Muscle of leg (tissue), 11 donors: Measurements from ENCODE around the gene CTNNA2. TPM values are rescaled to one million over a fixed set of nuclear protein-coding genes. Genes with fewer than 3 reads are reported as not detected.

Source experiments
- DNase-seq: peaks from one replicate; pipeline ENCODE4 v3.0.0; 2013
- H3K27ac ChIP-seq: one replicate; pipeline ENCODE4 v1.5.1; 2013; ENCODE audit warnings: mild to moderate bottlenecking, low read length, control low read depth
- H3K27me3 ChIP-seq: one replicate; pipeline ENCODE4 v1.6.1; 2013; ENCODE audit warnings: low read length; ENCODE audit not compliant: control insufficient read depth, insufficient read depth
- H3K36me3 ChIP-seq: one replicate; pipeline ENCODE4 v1.6.1; 2013; ENCODE audit warnings: low read length; ENCODE audit not compliant: control insufficient read depth, insufficient read depth
- H3K4me1 ChIP-seq: one replicate; pipeline ENCODE4 v1.6.1; 2013; ENCODE audit warnings: low read length; ENCODE audit not compliant: control insufficient read depth, insufficient read depth
- H3K4me3 ChIP-seq: one replicate; pipeline ENCODE4 v1.5.1; 2013; ENCODE audit warnings: low read length, control low read depth
- H3K9me3 ChIP-seq: replicated peaks from 2 replicates; pipeline ENCODE4 v1.6.1; 2013; ENCODE audit warnings: low read depth, low read length; ENCODE audit not compliant: control insufficient read depth
- WGBS: methylation state at CpG from one replicate; pipeline ENCODE4 v1.1.5; 2013; ENCODE audit warnings: missing lambda C conversion rate; ENCODE audit not compliant: insufficient coverage; 5-methylcytosine and 5-hydroxymethylcytosine counted together
- polyA plus RNA-seq, 8 donors: library from polyadenylated mRNA; unstranded; fragments of 120-200 nt; gene quantifications; one replicate each; pipeline versions ENCODE4 v1.2.1 to v1.2.3, GENCODE V29; 2013; ENCODE audit warnings: inconsistent platforms in 1 of 8, low replicate concordance in 1 of 8; ENCODE audit not compliant: insufficient read length in 8 of 8, insufficient read depth in 1 of 8
- total RNA-seq: library from RNA; stranded (reverse); fragments of 120-200 nt; gene quantifications from one replicate; pipeline ENCODE4 v1.2.4, GENCODE V29; 2013

The CTNNA2 gene
- total and polyA plus RNA-seq, 9 donors: 0.28 to 1.0 (median 0.69) TPM

GRCh38 chr2:79861059-79861374 is 348.2 kb downstream of the CTNNA2 start:
- no peak for DNase-seq
- no CpG with 5 or more reads among the region's 1 CpG for WGBS
- no peak overlapping the region for H3K4me3 ChIP-seq
- no peaks in the 10 kb centered on the region for H3K27me3 ChIP-seq
- H3K36me3 ChIP-seq: no peaks in the 10 kb centered on the region
- no peaks in the 10 kb centered on the region for H3K4me1 ChIP-seq
- H3K27ac ChIP-seq: no peak overlapping the region
- H3K9me3 ChIP-seq: no peaks in the 10 kb centered on the region

GRCh38 chr2:79862756-79863155 is 349.9 kb downstream of the CTNNA2 start:
- Histone ChIP-seq H3K4me3 (no peak overlapping the region), H3K36me3 (no peaks in the 10 kb centered on the region), H3K27ac (no peak overlapping the region), H3K27me3 (no peaks in the 10 kb centered on the region), H3K4me1 (no peaks in the 10 kb centered on the region), H3K9me3 (no peaks in the 10 kb centered on the region)
- no CpG with 5 or more reads among the region's 1 CpG for WGBS
- DNase-seq: no peak

GRCh38 chr2:79872656-79873055 is 359.8 kb downstream of the CTNNA2 start:
- Histone ChIP-seq H3K4me3 (no peak overlapping the region), H3K4me1 (no peaks in the 10 kb centered on the region)
- no CpG with 5 or more reads among the region's 2 CpGs for WGBS

GRCh38 chr2:79874015-79874414 is 361.2 kb downstream of the CTNNA2 start:
- Histone ChIP-seq H3K9me3 (no peaks in the 10 kb centered on the region), H3K4me3 (no peak overlapping the region), H3K36me3 (no peaks in the 10 kb centered on the region), H3K4me1 (no peaks in the 10 kb centered on the region), H3K27ac (no peak overlapping the region), H3K27me3 (no peaks in the 10 kb centered on the region)
- WGBS: 95% methylated on average over 13 of the region's 18 CpGs
- no peak for DNase-seq

More at GRCh38 chr2:79872656-79873055, 359.8 kb downstream of the CTNNA2 start:
- DNase-seq: no peak
- Histone ChIP-seq H3K9me3 (no peaks in the 10 kb centered on the region), H3K27me3 (no peaks in the 10 kb centered on the region), H3K36me3 (no peaks in the 10 kb centered on the region), H3K27ac (no peak overlapping the region)

GRCh38 chr2:79876430-79876829 is 363.6 kb downstream of the CTNNA2 start:
- no peak overlapping the region for H3K4me3 ChIP-seq
- H3K27me3 ChIP-seq: no peaks in the 10 kb centered on the region
- no CpG with 5 or more reads among the region's 3 CpGs for WGBS
- H3K4me1 ChIP-seq: no peaks in the 10 kb centered on the region
- H3K27ac ChIP-seq: no peak overlapping the region
- no peaks in the 10 kb centered on the region for H3K36me3 ChIP-seq
- H3K9me3 ChIP-seq: no peaks in the 10 kb centered on the region
- peak; percentile 26 for DNase-seq

GRCh38 chr2:79882548-79882947 is 369.7 kb downstream of the CTNNA2 start:
- no peaks in the 10 kb centered on the region for H3K4me1 ChIP-seq
- no peaks in the 10 kb centered on the region for H3K9me3 ChIP-seq
- 89% methylated on average over 6 of the region's 6 CpGs for WGBS
- no peak overlapping the region for H3K27ac ChIP-seq
- DNase-seq: no peak
- no peaks in the 10 kb centered on the region for H3K27me3 ChIP-seq
- H3K4me3 ChIP-seq: no peak overlapping the region
- no peaks in the 10 kb centered on the region for H3K36me3 ChIP-seq

- no peak overlapping the region for H3K4me3 ChIP-seq
- no peaks in the 10 kb centered on the region for H3K4me1 ChIP-seq
- H3K36me3 ChIP-seq: no peaks in the 10 kb centered on the region
- no peaks in the 10 kb centered on the region for H3K9me3 ChIP-seq
- no CpG with 5 or more reads among the region's 7 CpGs for WGBS
- no peaks in the 10 kb centered on the region for H3K27me3 ChIP-seq
- no peak overlapping the region for H3K27ac ChIP-seq
- peak; percentile 73 for DNase-seq
These were observed 375.0 kb downstream of the CTNNA2 start for GRCh38 chr2:79887747-79888374.

- DNase-seq: no peak
- no CpG with 5 or more reads among the region's 2 CpGs for WGBS
- Histone ChIP-seq H3K27me3 (no peaks in the 10 kb centered on the region), H3K4me3 (no peak overlapping the region), H3K36me3 (no peaks in the 10 kb centered on the region), H3K27ac (no peak overlapping the region), H3K9me3 (no peaks in the 10 kb centered on the region), H3K4me1 (no peaks in the 10 kb centered on the region)
These were observed 379.3 kb downstream of the CTNNA2 start for GRCh38 chr2:79892123-79892522.

- DNase-seq: no peak
- Histone ChIP-seq H3K4me1 (no peaks in the 10 kb centered on the region), H3K9me3 (no peaks in the 10 kb centered on the region), H3K27ac (no peak overlapping the region), H3K4me3 (no peak overlapping the region), H3K27me3 (no peaks in the 10 kb centered on the region), H3K36me3 (no peaks in the 10 kb centered on the region)
- no CpG with 5 or more reads among the region's 4 CpGs for WGBS
These were observed 386.3 kb downstream of the CTNNA2 start for GRCh38 chr2:79899196-79899595.

GRCh38 chr2:79901161-79901560 is 388.3 kb downstream of the CTNNA2 start:
- Histone ChIP-seq H3K9me3 (no peaks in the 10 kb centered on the region), H3K4me1 (no peaks in the 10 kb centered on the region), H3K36me3 (no peaks in the 10 kb centered on the region), H3K27ac (no peak overlapping the region), H3K4me3 (no peak overlapping the region), H3K27me3 (no peaks in the 10 kb centered on the region)
- DNase-seq: no peak
